Mesenchymal stem cell (in vitro differentiated cells and primary cell): ENCODE results near the gene SPON2.
A peak's percentile ranks its signal among the peaks of the same experiment; 100 is the strongest.
"Not testable (repeated sequence)": the region's sequence is repeated elsewhere in the genome, so short reads cannot be mapped to it uniquely, and the experiment has no call there.

Experiments used
- DNase-seq: peaks from one replicate; pipeline ENCODE4 v3.0.0-alpha.2; 2013
- H2AFZ ChIP-seq: one replicate; pipeline ENCODE4 v1.6.1; 2013; ENCODE audit warnings: low read depth, mild to moderate bottlenecking, control low read depth, inconsistent platforms, low read length, moderate library complexity
- H2AK5ac ChIP-seq: 2 replicates; pipeline ENCODE4 v1.6.1; 2013; ENCODE audit warnings: low read length, moderate library complexity, mild to moderate bottlenecking, inconsistent platforms; ENCODE audit not compliant: severe bottlenecking
- H2BK120ac ChIP-seq: one replicate; pipeline ENCODE4 v1.6.1; 2013; ENCODE audit warnings: low read depth, mild to moderate bottlenecking, inconsistent platforms, low read length, moderate library complexity
- H2BK12ac ChIP-seq, 2 experiments: one replicate each; pipeline ENCODE4 v1.6.1; 2013; ENCODE audit warnings: inconsistent platforms in 2 of 2, low read length in 2 of 2, mild to moderate bottlenecking in 2 of 2, moderate library complexity in 2 of 2, control low read depth in 1 of 2
- H2BK15ac ChIP-seq: one replicate; pipeline ENCODE4 v1.6.1; 2013; ENCODE audit warnings: mild to moderate bottlenecking, low read depth, inconsistent platforms; ENCODE audit not compliant: poor library complexity, severe bottlenecking
- H2BK5ac ChIP-seq: 2 replicates; pipeline ENCODE4 v1.6.1; 2013; ENCODE audit warnings: low read depth, mild to moderate bottlenecking, low read length, control low read depth, inconsistent platforms; ENCODE audit not compliant: poor library complexity, severe bottlenecking
- H3K14ac ChIP-seq, 2 experiments: one replicate each; pipeline ENCODE4 v1.6.1; 2013; ENCODE audit warnings: inconsistent platforms in 2 of 2, low read length in 2 of 2, control low read depth in 1 of 2, mild to moderate bottlenecking in 1 of 2, moderate library complexity in 1 of 2
- H3K18ac ChIP-seq, 2 experiments: one replicate each; pipeline ENCODE4 v1.6.1; 2013; ENCODE audit warnings: inconsistent platforms in 2 of 2, low read length in 2 of 2, control low read depth in 1 of 2, low read depth in 1 of 2, mild to moderate bottlenecking in 1 of 2
- H3K23ac ChIP-seq, 2 experiments: one replicate each; pipeline ENCODE4 v1.6.1; 2013; ENCODE audit warnings: inconsistent platforms in 2 of 2, low read length in 2 of 2, mild to moderate bottlenecking in 2 of 2, moderate library complexity in 2 of 2, control low read depth in 1 of 2
- H3K27ac ChIP-seq: 2 replicates; pipeline ENCODE4 v1.5.1; 2013; ENCODE audit warnings: mild to moderate bottlenecking, moderate library complexity, low read length, control low read depth, inconsistent platforms; ENCODE audit not compliant: poor library complexity, severe bottlenecking
- H3K27me3 ChIP-seq, 2 experiments: 2 replicates each; pipeline versions ENCODE4 v1.6.1 to v1.7.0; 2013; ENCODE audit warnings: low read length in 2 of 2, mild to moderate bottlenecking in 2 of 2, moderate library complexity in 2 of 2, control low read depth in 1 of 2, inconsistent platforms in 1 of 2; ENCODE audit not compliant: control insufficient read depth in 1 of 2, insufficient read depth in 1 of 2
- H3K36me3 ChIP-seq, 2 experiments: 2 replicates each; pipeline versions ENCODE4 v1.6.1 to v1.7.0; 2013; ENCODE audit warnings: low read length in 2 of 2, control low read depth in 1 of 2, inconsistent platforms in 1 of 2, low read depth in 1 of 2, mild to moderate bottlenecking in 1 of 2; ENCODE audit not compliant: insufficient read depth in 2 of 2, control insufficient read depth in 1 of 2
- H3K4ac ChIP-seq, 2 experiments: one replicate each; pipeline ENCODE4 v1.6.1; 2013; ENCODE audit warnings: inconsistent platforms in 2 of 2, low read length in 2 of 2, mild to moderate bottlenecking in 2 of 2, moderate library complexity in 2 of 2, control low read depth in 1 of 2, low read depth in 1 of 2
- H3K4me1 ChIP-seq: 2 replicates; pipeline ENCODE4 v1.6.1; 2013; ENCODE audit warnings: low read depth, low read length, control low read depth; ENCODE audit not compliant: control insufficient read depth, insufficient read depth
- H3K4me2 ChIP-seq: 2 replicates; pipeline ENCODE4 v1.6.1; 2013; ENCODE audit warnings: low read length, mild to moderate bottlenecking, inconsistent platforms; ENCODE audit not compliant: poor library complexity, severe bottlenecking
- H3K4me3 ChIP-seq, 2 experiments: 2 replicates each; pipeline versions ENCODE4 v1.5.1 to v1.7.0; 2013; ENCODE audit warnings: low read length in 2 of 2, mild to moderate bottlenecking in 2 of 2, control low read depth in 1 of 2, low read depth in 1 of 2; ENCODE audit not compliant: insufficient read depth in 1 of 2
- H3K79me1 ChIP-seq: replicated peaks from 2 replicates; pipeline ENCODE4 v1.6.1; 2013; ENCODE audit warnings: mild to moderate bottlenecking, control low read depth, low read length, inconsistent platforms; ENCODE audit not compliant: poor library complexity, severe bottlenecking
- H3K9ac ChIP-seq: 2 replicates; pipeline ENCODE4 v1.7.0; 2013; ENCODE audit warnings: mild to moderate bottlenecking, low read length, moderate library complexity
- H3K9me3 ChIP-seq: 2 replicates; pipeline ENCODE4 v1.7.0; 2013; ENCODE audit warnings: mild to moderate bottlenecking, low read length; ENCODE audit not compliant: control insufficient read depth
- H4K8ac ChIP-seq: one replicate; pipeline ENCODE4 v1.6.1; 2013; ENCODE audit warnings: inconsistent platforms, mild to moderate bottlenecking, low read length, moderate library complexity
- H4K91ac ChIP-seq: one replicate; pipeline ENCODE4 v1.6.1; 2013; ENCODE audit warnings: mild to moderate bottlenecking, low read length, inconsistent platforms
- WGBS: methylation state at CpG from one replicate; pipeline ENCODE4 v1.1.7; 2013; ENCODE audit warnings: mixed read lengths; 5-methylcytosine and 5-hydroxymethylcytosine counted together

The SPON2 gene

DNA sequence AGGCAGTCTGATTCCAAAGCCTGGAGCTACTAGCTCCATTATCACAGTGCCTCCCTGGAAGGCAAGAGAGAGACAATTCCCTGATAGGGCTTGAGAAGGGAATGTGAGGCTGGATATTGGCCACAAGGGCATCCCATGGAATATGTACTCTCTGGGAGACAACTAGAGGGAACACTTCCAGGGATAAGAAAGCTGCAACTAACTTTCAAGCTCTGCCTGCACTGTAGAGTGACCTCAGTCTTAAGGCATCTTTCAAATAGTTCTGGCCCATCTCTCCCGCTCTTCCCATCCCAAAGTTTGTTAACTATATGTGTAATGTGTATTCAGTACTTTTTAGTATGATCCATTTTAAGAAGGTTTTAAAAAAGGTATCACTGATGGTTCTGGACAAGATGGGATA is 45.9 kb downstream of the SPON2 start:
- H3K27me3 ChIP-seq: peaks cover 0 to 15% of the 10 kb centered on the region in 2 experiments
- no peak overlapping the region for H4K8ac ChIP-seq
- H2BK120ac ChIP-seq: no peak overlapping the region
- no peak overlapping the region for H3K4me2 ChIP-seq
- peaks cover 1% of the 10 kb centered on the region for H3K79me1 ChIP-seq
- no peak overlapping the region for H3K9ac ChIP-seq
- H3K23ac ChIP-seq: no peak overlapping the region
- no peak overlapping the region for H2BK5ac ChIP-seq
- H2AFZ ChIP-seq: no peak overlapping the region
- no peak overlapping the region for H2BK12ac ChIP-seq
- no peak overlapping the region for H3K4ac ChIP-seq
- H3K4me3 ChIP-seq: no peak overlapping the region
- H3K36me3 ChIP-seq: no peaks in the 10 kb centered on the region
- H3K4me1 ChIP-seq: no peaks in the 10 kb centered on the region
- peak; percentile 15 for DNase-seq
- no peak overlapping the region for H2BK15ac ChIP-seq
- WGBS: no CpG with 5 or more reads among the region's 1 CpG
- H3K18ac ChIP-seq: no peak overlapping the region
- no peak overlapping the region for H3K27ac ChIP-seq
- no peak overlapping the region for H2AK5ac ChIP-seq
- no peaks in the 10 kb centered on the region for H3K9me3 ChIP-seq
- H3K14ac ChIP-seq: no peak overlapping the region
- H4K91ac ChIP-seq: no peak overlapping the region

DNA sequence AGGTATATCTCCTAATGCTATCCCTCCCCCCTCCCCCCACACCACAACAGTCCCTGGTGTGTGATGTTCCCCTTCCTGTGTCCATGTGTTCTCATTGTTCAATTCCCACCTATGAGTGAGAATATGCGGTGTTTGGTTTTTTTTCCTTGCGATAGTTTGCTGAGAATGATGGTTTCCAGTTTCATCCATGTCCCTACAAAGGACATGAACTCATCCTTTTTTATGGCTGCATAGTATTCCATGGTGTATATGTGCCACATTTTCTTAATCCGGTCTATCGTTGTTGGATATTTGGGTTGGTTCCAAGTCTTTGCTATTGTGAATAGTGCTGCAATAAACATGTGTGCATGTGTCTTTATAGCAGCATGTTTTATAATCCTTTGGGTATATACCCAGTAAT is 46.9 kb downstream of the SPON2 start:
- not testable (repeated sequence) for H3K4me1 ChIP-seq, H2BK15ac ChIP-seq, H2AFZ ChIP-seq, H3K27ac ChIP-seq, H3K23ac ChIP-seq, H3K4me3 ChIP-seq, DNase-seq, H3K79me1 ChIP-seq, H3K4ac ChIP-seq, H3K9me3 ChIP-seq, H2BK5ac ChIP-seq, H3K4me2 ChIP-seq, H2BK12ac ChIP-seq, H3K14ac ChIP-seq, H4K91ac ChIP-seq, H2AK5ac ChIP-seq, H3K9ac ChIP-seq, H3K18ac ChIP-seq, H2BK120ac ChIP-seq, H3K36me3 ChIP-seq, H4K8ac ChIP-seq
- peaks cover 0 to 15% of the 10 kb centered on the region in 2 experiments for H3K27me3 ChIP-seq
- WGBS: 97% methylated on average over 2 of the region's 4 CpGs

DNA sequence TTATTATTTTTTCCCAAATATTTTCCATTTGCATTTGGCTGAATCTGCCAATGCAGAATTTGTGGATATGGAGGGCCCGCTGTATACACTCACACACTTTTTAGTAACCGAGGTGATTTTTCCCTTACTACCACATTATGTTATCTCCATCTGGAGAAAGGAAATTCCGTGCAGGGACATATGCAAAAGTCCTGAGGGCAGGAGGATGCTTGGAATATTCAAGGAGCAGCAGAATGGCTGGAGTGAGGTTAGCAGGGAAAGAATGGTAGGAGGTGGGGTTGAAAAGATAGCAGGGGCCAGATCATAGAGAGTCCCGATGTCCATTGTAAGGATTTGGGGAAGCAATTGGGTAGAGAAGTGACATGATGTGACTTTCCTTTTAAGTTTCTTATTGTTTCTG is 47.6 kb downstream of the SPON2 start:
- Histone ChIP-seq H4K8ac (no peak overlapping the region), H3K4me2 (no peak overlapping the region), H2BK12ac (no peak overlapping the region), H3K18ac (no peak overlapping the region), H4K91ac (no peak overlapping the region), H3K36me3 (no peaks in the 10 kb centered on the region), H2BK120ac (no peak overlapping the region), H3K14ac (no peak overlapping the region), H3K4ac (no peak overlapping the region), H3K27ac (no peak overlapping the region), H2AK5ac (no peak overlapping the region), H3K9ac (no peak overlapping the region), H2BK15ac (no peak overlapping the region), H3K23ac (no peak overlapping the region), H2AFZ (peak overlapping the region; percentile 27), H3K27me3 (peaks cover 0 to 15% of the 10 kb centered on the region in 2 experiments), H3K4me3 (no peak overlapping the region), H3K79me1 (peaks cover 1% of the 10 kb centered on the region), H2BK5ac (no peak overlapping the region), H3K4me1 (no peaks in the 10 kb centered on the region), H3K9me3 (no peaks in the 10 kb centered on the region)
- WGBS: 73% methylated on average over 4 of the region's 4 CpGs
- no peak for DNase-seq

DNA sequence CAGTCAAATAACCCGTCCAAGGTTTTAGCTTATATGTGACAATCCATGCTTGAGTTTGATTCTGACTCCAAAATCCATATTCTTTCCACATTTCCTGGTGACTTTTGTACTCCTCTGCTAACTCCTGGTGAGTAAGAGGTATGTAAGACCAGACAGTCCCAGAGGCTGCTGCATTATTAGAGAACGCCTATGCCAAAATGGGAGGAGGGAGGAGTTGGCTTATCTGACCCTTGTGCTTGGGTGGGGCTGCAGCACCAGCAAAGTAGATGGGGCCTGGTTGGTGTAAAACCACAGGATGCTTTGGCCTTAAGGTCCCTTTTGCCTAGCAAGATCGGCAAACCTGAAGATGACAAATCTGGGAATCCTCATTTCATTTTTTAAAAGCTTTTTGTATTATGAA is 49.9 kb downstream of the SPON2 start:
- no peak overlapping the region for H3K27ac ChIP-seq
- no peaks in the 10 kb centered on the region for H3K36me3 ChIP-seq
- H3K9me3 ChIP-seq: no peaks in the 10 kb centered on the region
- DNase-seq: no peak
- H4K91ac ChIP-seq: no peak overlapping the region
- H3K4me2 ChIP-seq: no peak overlapping the region
- no peaks in the 10 kb centered on the region for H3K4me1 ChIP-seq
- H3K4ac ChIP-seq: no peak overlapping the region
- no peak overlapping the region for H2AK5ac ChIP-seq
- H2BK5ac ChIP-seq: no peak overlapping the region
- H2BK120ac ChIP-seq: no peak overlapping the region
- H2BK12ac ChIP-seq: no peak overlapping the region
- no peak overlapping the region for H3K9ac ChIP-seq
- no peak overlapping the region for H3K4me3 ChIP-seq
- H3K79me1 ChIP-seq: peaks cover 1% of the 10 kb centered on the region
- no peak overlapping the region for H4K8ac ChIP-seq
- H3K27me3 ChIP-seq: peaks cover 0 to 5% of the 10 kb centered on the region in 2 experiments
- H2BK15ac ChIP-seq: no peak overlapping the region
- peak overlapping the region in 1 of 2 experiments; percentile 85 for H3K23ac ChIP-seq
- H2AFZ ChIP-seq: no peak overlapping the region
- H3K14ac ChIP-seq: no peak overlapping the region
- H3K18ac ChIP-seq: no peak overlapping the region
- WGBS: 71% methylated on average over 1 of the region's 3 CpGs
